Transverse colon (tissue), 4 donors: ENCODE results near the gene RRP1B. TPM values are rescaled to one million over a fixed set of nuclear protein-coding genes. Genes with fewer than 3 reads are reported as not detected.

ENCODE experiments used
- DNase-seq: peaks from one replicate; pipeline ENCODE4 v3.0.0-alpha.2; 2019
- H3K27ac ChIP-seq, 4 donors: fragments of 200-600 bp; sonication (generic); 2 replicates each; pipeline ENCODE4 v1.5.1; 2016 to 2018; ENCODE audit warnings: inconsistent platforms in 4 of 4
- H3K27me3 ChIP-seq: fragments of 200-600 bp; sonication (generic); 2 replicates; pipeline ENCODE4 v1.5.1; 2017; ENCODE audit warnings: inconsistent platforms
- H3K36me3 ChIP-seq, 4 donors: fragments of 200-600 bp; sonication (generic); 2 replicates each; pipeline ENCODE4 v1.5.1; 2017 to 2019; ENCODE audit warnings: inconsistent platforms in 4 of 4
- H3K4me1 ChIP-seq, 4 donors: fragments of 200-600 bp; sonication (generic); 2 replicates each; pipeline ENCODE4 v1.5.1; 2017 to 2020; ENCODE audit warnings: inconsistent platforms in 4 of 4
- H3K4me3 ChIP-seq, 4 donors: fragments of 200-600 bp; sonication (generic); 1 replicate in 1 of 4; 2 replicates in 3 of 4; pipeline versions ENCODE4 v1.5.1 to v1.6.1; 2017 to 2019; ENCODE audit warnings: inconsistent platforms in 4 of 4
- H3K9me3 ChIP-seq, 2 donors: fragments of 200-600 bp; sonication (generic); 2 replicates each; pipeline ENCODE4 v1.5.1; 2017 to 2019; ENCODE audit warnings: inconsistent platforms in 2 of 2
- EP300 ChIP-seq: sonication (generic); formaldehyde crosslinking; IDR thresholded peaks from one replicate; pipeline ENCODE4 v1.6.1; 2017; ENCODE audit warnings: antibody characterized with exemption, low read depth
- POLR2A ChIP-seq: fragments of 450-650 bp; IDR thresholded peaks from one replicate; pipeline ENCODE4 v1.6.1; 2016; ENCODE audit warnings: antibody characterized with exemption, mild to moderate bottlenecking, moderate library complexity
- POLR2AphosphoS5 ChIP-seq, 3 donors: sonication (generic); formaldehyde crosslinking; IDR thresholded peaks; one replicate each; pipeline ENCODE4 v1.6.1; 2016; ENCODE audit warnings: antibody characterized with exemption in 3 of 3
- WGBS, 2 donors: methylation state at CpG; one replicate each; pipeline ENCODE4 v1.1.5; 2018; ENCODE audit warnings: low coverage in 1 of 2; 5-methylcytosine and 5-hydroxymethylcytosine counted together
- in situ Hi-C, 4 donors: fragments of 200-750 bp; cut with MboI; loops; one replicate each; pipeline versions ENCODE4 v1.15.0 to v1.15.1; 2017; ENCODE audit warnings: low sequenced_read_pairs in 3 of 4, low pct_ligation_motif_present in 1 of 4, low pct_unique_long_range_greater_than_20kb in 1 of 4
- intact Hi-C: fragments of 100-400 bp; cut with DNase I; formaldehyde crosslinking; loops from one replicate; pipeline ENCODE4 v1.15.1; 2023; ENCODE audit warnings: low total_unique reads
- total RNA-seq, 4 donors: library from RNA; depleted of rRNA; stranded (reverse); fragments of >200 nt; gene quantifications; one replicate each; pipeline ENCODE4 v1.1.0, GENCODE V29; 2016
- TF ChIP-seq, protein P1 (sequence below), 5 experiments: fragments of 200-600 bp in 3 of 5; fragments of 450-650 bp in 2 of 5; sonication (generic) in 3 of 5; IDR thresholded peaks; 1 replicate in 2 of 5; 2 replicates in 3 of 5; pipeline ENCODE4 v1.5.1; 2016 to 2017; ENCODE audit warnings: antibody characterized with exemption in 5 of 5, inconsistent platforms in 3 of 5, mild to moderate bottlenecking in 2 of 5, moderate library complexity in 1 of 5

Gene RRP1B
- total RNA-seq, 4 donors from 2014 or later = 6.0 to 15.4 (median 12.0) TPM

DNA sequence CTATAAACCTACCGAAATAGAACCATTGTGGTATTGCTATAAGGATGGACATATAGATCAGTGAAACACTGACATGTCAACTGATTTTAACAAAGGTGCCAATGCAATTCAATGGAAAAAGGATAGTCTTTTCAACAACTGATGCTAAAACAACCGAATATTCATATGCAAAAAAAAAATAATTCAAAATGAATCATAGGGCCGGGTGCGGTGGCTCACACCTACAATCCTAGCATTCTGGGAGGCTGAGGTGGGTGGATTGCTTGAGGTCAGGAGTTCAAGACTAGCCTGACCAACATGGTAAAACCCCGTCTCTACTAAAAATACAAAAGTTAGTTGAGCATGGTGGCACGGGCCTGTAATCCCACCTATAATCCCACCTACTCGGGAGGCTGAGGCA, 23.9 kb upstream of the RRP1B start:
- DNase-seq = no peak
- H3K9me3 ChIP-seq = no peaks in the 10 kb centered on the region
- no peaks in the 10 kb centered on the region for H3K36me3 ChIP-seq
- 87 to 91% methylated on average over 4 to 7 of the region's 7 CpGs for WGBS, 2 donors
- in situ Hi-C loops (no loop called here), intact Hi-C loops (no loop called here)
- H3K4me3 ChIP-seq = no peak overlapping the region
- no peaks in the 10 kb centered on the region for H3K27me3 ChIP-seq
- TF ChIP-seq POLR2AphosphoS5 (IDR thresholded peaks at IDR 0.05) = no peak
- TF ChIP-seq, protein P1, sequence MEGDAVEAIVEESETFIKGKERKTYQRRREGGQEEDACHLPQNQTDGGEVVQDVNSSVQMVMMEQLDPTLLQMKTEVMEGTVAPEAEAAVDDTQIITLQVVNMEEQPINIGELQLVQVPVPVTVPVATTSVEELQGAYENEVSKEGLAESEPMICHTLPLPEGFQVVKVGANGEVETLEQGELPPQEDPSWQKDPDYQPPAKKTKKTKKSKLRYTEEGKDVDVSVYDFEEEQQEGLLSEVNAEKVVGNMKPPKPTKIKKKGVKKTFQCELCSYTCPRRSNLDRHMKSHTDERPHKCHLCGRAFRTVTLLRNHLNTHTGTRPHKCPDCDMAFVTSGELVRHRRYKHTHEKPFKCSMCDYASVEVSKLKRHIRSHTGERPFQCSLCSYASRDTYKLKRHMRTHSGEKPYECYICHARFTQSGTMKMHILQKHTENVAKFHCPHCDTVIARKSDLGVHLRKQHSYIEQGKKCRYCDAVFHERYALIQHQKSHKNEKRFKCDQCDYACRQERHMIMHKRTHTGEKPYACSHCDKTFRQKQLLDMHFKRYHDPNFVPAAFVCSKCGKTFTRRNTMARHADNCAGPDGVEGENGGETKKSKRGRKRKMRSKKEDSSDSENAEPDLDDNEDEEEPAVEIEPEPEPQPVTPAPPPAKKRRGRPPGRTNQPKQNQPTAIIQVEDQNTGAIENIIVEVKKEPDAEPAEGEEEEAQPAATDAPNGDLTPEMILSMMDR (IDR thresholded peaks at IDR 0.05) = no peak
- TF ChIP-seq EP300 = no peak
- no peak for TF ChIP-seq POLR2A
- no peak overlapping the region for H3K27ac ChIP-seq
- peaks cover 0 to 5% (median 2%) of the 10 kb centered on the region in 4 donors for H3K4me1 ChIP-seq

DNA sequence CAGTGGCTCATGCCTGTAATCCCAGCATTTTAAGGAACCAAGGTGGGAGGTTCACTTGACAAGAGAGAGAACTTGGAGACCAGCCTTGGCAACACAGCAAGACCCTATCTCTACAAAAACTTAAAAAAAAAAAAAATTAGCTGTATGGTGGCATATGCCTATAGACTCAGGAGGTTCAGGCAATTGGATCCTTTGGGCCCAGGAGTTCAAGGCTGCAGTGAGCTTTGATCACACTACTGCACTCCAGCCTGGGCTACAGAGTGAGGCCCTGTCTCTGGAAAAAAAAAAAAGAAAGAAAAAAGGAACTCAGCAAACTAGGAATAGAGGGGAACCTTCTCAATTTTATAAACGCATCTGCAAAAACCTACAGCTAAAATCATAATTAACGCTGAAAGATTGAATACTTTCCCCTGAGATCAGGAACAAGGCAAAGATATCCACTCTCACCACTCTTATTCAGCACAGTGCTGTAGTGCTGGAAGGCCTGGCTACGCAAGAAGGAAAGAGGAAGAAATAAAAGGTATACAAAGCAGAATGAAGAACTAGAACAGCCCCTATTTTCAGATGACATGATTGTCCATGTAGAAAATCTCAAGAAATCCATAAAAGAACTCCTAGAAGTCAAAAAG, 21.7 kb upstream of the RRP1B start:
- DNase-seq = no peak
- TF ChIP-seq POLR2AphosphoS5 (IDR thresholded peaks at IDR 0.05) = no peak
- TF ChIP-seq, protein P1 (IDR thresholded peaks at IDR 0.05) = no peak
- no peak for TF ChIP-seq POLR2A
- no peak for TF ChIP-seq EP300
- Histone ChIP-seq H3K27me3 (no peaks in the 10 kb centered on the region), H3K4me1 (peaks cover 0 to 5% (median 2%) of the 10 kb centered on the region in 4 donors), H3K27ac (no peak overlapping the region), H3K36me3 (no peaks in the 10 kb centered on the region), H3K9me3 (no peaks in the 10 kb centered on the region), H3K4me3 (no peak overlapping the region)
- in situ Hi-C loops (no loop called here), intact Hi-C loops (no loop called here)
- 89 to 94% methylated on average over 3 of the region's 3 CpGs for WGBS, 2 donors

DNA sequence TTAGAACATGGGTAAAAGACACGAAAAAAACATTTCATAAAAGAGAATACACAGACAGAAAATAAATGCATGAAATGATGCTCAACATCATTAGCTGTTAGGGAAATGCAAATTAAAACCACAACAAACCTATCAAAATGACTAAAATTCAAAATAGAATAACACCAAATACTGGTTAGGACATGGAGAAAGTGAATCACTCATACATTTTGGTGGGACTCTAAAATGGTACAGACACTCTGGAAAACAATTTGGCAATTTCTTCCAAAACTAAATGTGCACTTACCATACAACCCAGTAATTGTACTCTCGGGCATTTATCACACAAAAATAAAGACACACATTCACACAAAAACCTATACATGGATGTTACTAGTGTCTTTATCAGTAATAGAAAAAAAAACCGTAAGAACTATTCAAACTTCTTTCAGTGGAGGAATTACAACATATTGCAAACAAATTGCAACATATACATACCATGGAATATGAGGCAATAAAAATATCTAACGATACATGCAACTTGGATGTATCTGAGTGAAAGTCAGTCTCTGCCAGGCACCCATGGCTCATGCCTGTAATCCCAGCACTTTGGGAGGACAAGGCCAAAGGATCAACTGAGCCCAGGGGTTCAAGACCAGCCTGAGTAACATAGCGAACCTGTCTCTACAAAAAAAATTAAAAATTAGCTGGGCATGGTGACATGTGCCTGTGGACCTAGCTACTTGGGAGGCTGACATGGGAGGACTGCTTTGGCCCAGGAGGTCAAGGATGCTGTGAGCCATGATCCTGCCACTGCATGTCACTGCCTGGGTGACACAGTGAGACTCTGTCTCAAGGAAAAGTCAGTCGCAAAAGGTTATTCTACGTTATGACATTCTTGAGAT, 19.6 kb upstream of the RRP1B start:
- DNase-seq = no peak
- Histone ChIP-seq H3K4me3 (no peak overlapping the region), H3K27ac (no peak overlapping the region), H3K27me3 (no peaks in the 10 kb centered on the region), H3K4me1 (peaks cover 0 to 5% (median 2%) of the 10 kb centered on the region in 4 donors), H3K9me3 (no peaks in the 10 kb centered on the region), H3K36me3 (no peaks in the 10 kb centered on the region)
- intact Hi-C loops (no loop called here), in situ Hi-C loops (no loop called here)
- WGBS, 2 donors = 51 to 67% methylated on average over 5 to 7 of the region's 7 CpGs
- TF ChIP-seq EP300 (no peak), POLR2A (no peak)
- TF ChIP-seq, protein P1 (IDR thresholded peaks at IDR 0.05) = no peak

DNA sequence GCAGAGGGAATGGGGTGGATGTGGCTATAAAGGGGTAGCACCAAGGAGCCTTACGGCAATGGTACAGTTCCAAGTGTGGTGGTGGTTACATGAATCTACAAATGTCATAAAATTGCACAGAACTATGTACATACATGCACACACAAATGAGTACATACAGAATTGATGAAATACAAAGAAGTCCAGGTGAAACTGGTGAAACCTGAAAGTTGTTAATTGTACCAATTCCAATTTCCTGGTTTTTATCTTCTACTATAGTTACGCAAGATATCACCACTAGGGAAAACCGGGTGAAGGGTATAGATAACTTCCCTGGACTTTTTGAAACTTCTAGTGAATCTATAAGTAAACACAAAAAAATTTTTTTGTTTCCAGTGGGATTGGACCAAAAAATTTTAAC, 19.0 kb upstream of the RRP1B start:
- Histone ChIP-seq H3K27ac (no peak overlapping the region), H3K9me3 (no peaks in the 10 kb centered on the region), H3K36me3 (no peaks in the 10 kb centered on the region), H3K4me1 (peaks cover 0 to 8% (median 4%) of the 10 kb centered on the region in 4 donors), H3K4me3 (no peak overlapping the region), H3K27me3 (no peaks in the 10 kb centered on the region)
- TF ChIP-seq EP300 = no peak
- TF ChIP-seq, protein P1 (IDR thresholded peaks at IDR 0.05) = peak in 3 of 5 experiments; percentile 11 to 29 (median 23)
- WGBS, 2 donors = 63 to 67% methylated on average over 3 of the region's 3 CpGs
- intact Hi-C loops = no loop called here
- no peak for DNase-seq
- in situ Hi-C loops = no loop called here
